ENCODE results near the gene UBE2E2.

Gene UBE2E2

DNA sequence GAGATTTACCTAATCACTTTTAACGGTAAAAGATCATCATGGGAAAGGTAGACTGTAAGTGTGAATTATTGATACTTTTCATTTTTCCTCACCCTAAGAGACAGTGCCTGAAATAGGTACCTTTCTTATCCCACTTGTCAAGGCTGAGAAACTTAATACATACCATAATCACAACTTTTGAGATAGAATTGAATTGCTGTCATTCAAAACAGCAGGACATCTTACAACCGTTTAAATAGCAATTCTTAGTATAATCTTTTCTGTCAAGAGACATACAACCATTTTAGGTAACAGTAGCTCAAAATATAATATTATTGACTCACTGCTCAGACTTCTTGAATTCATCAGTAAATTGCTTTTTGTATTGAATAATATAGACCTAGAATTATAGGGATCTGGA lies 10.7 kb downstream of the UBE2E2 start:
- H4K20me1 ChIP-seq (ENCODE audit: insufficient read depth, low read length, poor library complexity, severe bottlenecking) = peaks cover 2% of the 10 kb centered on the region
- no peaks in the 10 kb centered on the region for H3F3A ChIP-seq (ENCODE audit: low read depth)
- no peak overlapping the region for H3K4me3 ChIP-seq (ENCODE audit: low read length, poor library complexity, severe bottlenecking)
- no peaks in the 10 kb centered on the region for H3K36me3 ChIP-seq (ENCODE audit: insufficient read depth, low read length)
- peaks cover 29% of the 10 kb centered on the region for H3K4me1 ChIP-seq (ENCODE audit: insufficient read depth, low read length, poor library complexity, severe bottlenecking)
- peaks cover 45% of the 10 kb centered on the region for H3K79me2 ChIP-seq (ENCODE audit: insufficient read depth, low read length)
- no peak overlapping the region for H2AFZ ChIP-seq (ENCODE audit: low read length)
- no peaks in the 10 kb centered on the region for H3K9me3 ChIP-seq (ENCODE audit: insufficient read depth, low read depth, low read length)
- H3K27me3 ChIP-seq (ENCODE audit: insufficient read depth, low read length, poor library complexity, severe bottlenecking) = no peaks in the 10 kb centered on the region
- no peak overlapping the region for H3K4me2 ChIP-seq (ENCODE audit: low read depth, low read length, poor library complexity, severe bottlenecking)
- TF ChIP-seq EZH2phosphoT487 (IDR thresholded peaks at IDR 0.05; ENCODE audit: borderline replicate concordance) = no peak
- TF ChIP-seq, protein P1, sequence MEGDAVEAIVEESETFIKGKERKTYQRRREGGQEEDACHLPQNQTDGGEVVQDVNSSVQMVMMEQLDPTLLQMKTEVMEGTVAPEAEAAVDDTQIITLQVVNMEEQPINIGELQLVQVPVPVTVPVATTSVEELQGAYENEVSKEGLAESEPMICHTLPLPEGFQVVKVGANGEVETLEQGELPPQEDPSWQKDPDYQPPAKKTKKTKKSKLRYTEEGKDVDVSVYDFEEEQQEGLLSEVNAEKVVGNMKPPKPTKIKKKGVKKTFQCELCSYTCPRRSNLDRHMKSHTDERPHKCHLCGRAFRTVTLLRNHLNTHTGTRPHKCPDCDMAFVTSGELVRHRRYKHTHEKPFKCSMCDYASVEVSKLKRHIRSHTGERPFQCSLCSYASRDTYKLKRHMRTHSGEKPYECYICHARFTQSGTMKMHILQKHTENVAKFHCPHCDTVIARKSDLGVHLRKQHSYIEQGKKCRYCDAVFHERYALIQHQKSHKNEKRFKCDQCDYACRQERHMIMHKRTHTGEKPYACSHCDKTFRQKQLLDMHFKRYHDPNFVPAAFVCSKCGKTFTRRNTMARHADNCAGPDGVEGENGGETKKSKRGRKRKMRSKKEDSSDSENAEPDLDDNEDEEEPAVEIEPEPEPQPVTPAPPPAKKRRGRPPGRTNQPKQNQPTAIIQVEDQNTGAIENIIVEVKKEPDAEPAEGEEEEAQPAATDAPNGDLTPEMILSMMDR (conservative IDR thresholded peaks at IDR 0.05; ENCODE audit: low read length) = no peak
- H3K9me2 ChIP-seq (replicated peaks; ENCODE audit: low read depth, low read length) = no peaks in the 10 kb centered on the region
- H3K9ac ChIP-seq (ENCODE audit: low read depth, low read length, poor library complexity, severe bottlenecking) = no peak overlapping the region

DNA sequence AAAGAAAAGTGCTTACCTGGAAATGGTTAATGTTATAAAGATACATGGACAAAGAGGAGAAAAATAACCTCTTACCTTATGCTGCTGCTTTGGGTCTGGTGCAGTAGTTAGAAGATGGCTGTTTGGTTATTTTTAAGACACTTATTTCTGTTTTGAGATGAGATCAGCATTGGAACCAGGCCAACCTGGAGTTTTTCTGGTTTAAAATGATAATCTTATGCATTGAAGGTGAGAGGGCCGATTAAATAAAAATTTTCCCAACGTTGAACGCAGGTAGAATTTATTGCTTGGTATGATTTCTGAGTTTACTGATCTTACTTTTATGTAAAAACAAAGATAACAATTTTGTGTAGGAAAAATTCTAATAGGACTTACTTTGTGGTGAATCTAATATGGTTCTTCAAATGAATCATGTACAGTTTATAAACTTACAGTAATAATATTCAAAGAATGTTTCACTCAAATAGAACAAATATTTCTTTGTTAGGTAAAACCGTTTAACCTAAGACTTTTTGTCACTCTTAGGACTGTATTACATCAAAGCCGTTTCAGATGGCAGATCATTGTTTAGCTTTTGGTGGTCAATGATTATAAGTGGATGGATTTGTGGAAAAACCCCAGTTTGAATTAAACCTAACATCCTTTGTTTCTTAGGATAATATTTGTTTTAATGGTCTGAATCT lies 14.9 kb downstream of the UBE2E2 start:
- Histone ChIP-seq H3K9me2 (replicated peaks; ENCODE audit: low read depth, low read length) (no peaks in the 10 kb centered on the region), H2AFZ (ENCODE audit: low read length) (no peak overlapping the region), H3K27me3 (ENCODE audit: insufficient read depth, low read length, poor library complexity, severe bottlenecking) (no peaks in the 10 kb centered on the region), H4K20me1 (ENCODE audit: insufficient read depth, low read length, poor library complexity, severe bottlenecking) (peaks cover 14% of the 10 kb centered on the region), H3K79me2 (ENCODE audit: insufficient read depth, low read length) (peaks cover 24% of the 10 kb centered on the region), H3K4me2 (ENCODE audit: low read depth, low read length, poor library complexity, severe bottlenecking) (no peak overlapping the region), H3K36me3 (ENCODE audit: insufficient read depth, low read length) (no peaks in the 10 kb centered on the region), H3K4me1 (ENCODE audit: insufficient read depth, low read length, poor library complexity, severe bottlenecking) (peaks cover 19% of the 10 kb centered on the region), H3F3A (ENCODE audit: low read depth) (no peaks in the 10 kb centered on the region), H3K4me3 (ENCODE audit: low read length, poor library complexity, severe bottlenecking) (no peak overlapping the region), H3K9me3 (ENCODE audit: insufficient read depth, low read depth, low read length) (no peaks in the 10 kb centered on the region), H3K9ac (ENCODE audit: low read depth, low read length, poor library complexity, severe bottlenecking) (no peak overlapping the region)
- TF ChIP-seq EZH2phosphoT487 (IDR thresholded peaks at IDR 0.05; ENCODE audit: borderline replicate concordance) = no peak
- TF ChIP-seq, protein P1 (conservative IDR thresholded peaks at IDR 0.05; ENCODE audit: low read length) = no peak

DNA sequence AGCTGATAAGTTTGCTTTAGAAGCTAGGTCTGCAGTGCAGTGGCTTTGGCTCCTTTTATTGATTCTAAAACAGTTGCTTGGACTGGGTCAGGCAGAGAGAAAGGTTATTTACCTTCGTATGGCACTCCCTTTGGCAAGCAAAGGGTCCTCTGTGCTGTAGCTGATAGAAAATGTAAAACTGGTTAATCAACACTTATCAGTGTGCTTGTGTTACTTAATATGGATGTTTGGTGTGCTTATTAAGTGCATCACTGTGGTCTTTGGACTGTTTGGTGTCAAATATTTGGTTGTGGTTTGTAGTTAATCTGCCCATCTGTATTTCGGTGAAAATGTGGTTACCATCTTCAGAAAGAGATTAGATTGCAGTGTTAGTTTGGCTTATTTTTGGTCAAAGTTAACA lies 16.0 kb downstream of the UBE2E2 start:
- Histone ChIP-seq H3K4me1 (ENCODE audit: insufficient read depth, low read length, poor library complexity, severe bottlenecking) (peaks cover 19% of the 10 kb centered on the region), H3K9me3 (ENCODE audit: insufficient read depth, low read depth, low read length) (peaks cover under 1% of the 10 kb centered on the region; the same call in 1 of the 2 replicates), H3K79me2 (ENCODE audit: insufficient read depth, low read length) (peaks cover 15% of the 10 kb centered on the region), H3F3A (ENCODE audit: low read depth) (no peaks in the 10 kb centered on the region), H3K9ac (ENCODE audit: low read depth, low read length, poor library complexity, severe bottlenecking) (no peak overlapping the region), H3K4me2 (ENCODE audit: low read depth, low read length, poor library complexity, severe bottlenecking) (no peak overlapping the region), H4K20me1 (ENCODE audit: insufficient read depth, low read length, poor library complexity, severe bottlenecking) (peaks cover 14% of the 10 kb centered on the region), H3K4me3 (ENCODE audit: low read length, poor library complexity, severe bottlenecking) (no peak overlapping the region), H2AFZ (ENCODE audit: low read length) (no peak overlapping the region), H3K9me2 (replicated peaks; ENCODE audit: low read depth, low read length) (no peaks in the 10 kb centered on the region), H3K27me3 (ENCODE audit: insufficient read depth, low read length, poor library complexity, severe bottlenecking) (no peaks in the 10 kb centered on the region), H3K36me3 (ENCODE audit: insufficient read depth, low read length) (no peaks in the 10 kb centered on the region)
- TF ChIP-seq EZH2phosphoT487 (IDR thresholded peaks at IDR 0.05; ENCODE audit: borderline replicate concordance) = peak; percentile 51; the same call in 1 of the 2 replicates
- TF ChIP-seq, protein P1 (conservative IDR thresholded peaks at IDR 0.05; ENCODE audit: low read length) = no peak
